Spleen (tissue), 11 donors: ENCODE results near the gene VSIG10L. TPM values are rescaled to one million over a fixed set of nuclear protein-coding genes. Genes with fewer than 3 reads are reported as not detected.

Experiments
- DNase-seq: peaks from one replicate; pipeline ENCODE4 v3.0.0-alpha.2; 2020
- H3K27ac ChIP-seq, 8 donors: fragments of 200-600 bp; sonication (generic) in 7 of 8; 1 replicate in 4 of 8; 2 replicates in 4 of 8; pipeline versions ENCODE4 v1.5.0 to v1.8.0; 2016 to 2021; ENCODE audit warnings: inconsistent platforms in 4 of 8, mild to moderate bottlenecking in 4 of 8, moderate library complexity in 1 of 8
- H3K27me3 ChIP-seq, 7 donors: fragments of 200-600 bp; sonication (generic) in 6 of 7; replicated peaks in 1 of 7; 1 replicate in 4 of 7; 2 replicates in 3 of 7; pipeline versions ENCODE4 v1.5.0 to v1.8.0; 2016 to 2021; ENCODE audit warnings: inconsistent platforms in 3 of 7, mild to moderate bottlenecking in 1 of 7
- H3K36me3 ChIP-seq, 6 donors: fragments of 200-600 bp; sonication (generic) in 5 of 6; 1 replicate in 4 of 6; 2 replicates in 2 of 6; pipeline versions ENCODE4 v1.5.0 to v1.8.0; 2016 to 2021; ENCODE audit warnings: inconsistent platforms in 2 of 6
- H3K4me1 ChIP-seq, 6 donors: fragments of 200-600 bp; sonication (generic) in 5 of 6; 1 replicate in 3 of 6; 2 replicates in 3 of 6; pipeline versions ENCODE4 v1.5.0 to v1.8.0; 2016 to 2021; ENCODE audit warnings: inconsistent platforms in 3 of 6
- H3K4me3 ChIP-seq, 8 donors: fragments of 200-600 bp; sonication (generic) in 7 of 8; 1 replicate in 4 of 8; 2 replicates in 4 of 8; pipeline versions ENCODE4 v1.5.0 to v1.8.0; 2016 to 2021; ENCODE audit warnings: inconsistent platforms in 4 of 8, mild to moderate bottlenecking in 4 of 8, moderate library complexity in 2 of 8
- H3K9me3 ChIP-seq, 8 donors: fragments of 200-600 bp; sonication (generic) in 7 of 8; 1 replicate in 4 of 8; 2 replicates in 4 of 8; pipeline versions ENCODE4 v1.5.0 to v1.8.0; 2016 to 2021; ENCODE audit warnings: inconsistent platforms in 4 of 8
- POLR2A ChIP-seq, 3 donors: fragments of 450-650 bp; IDR thresholded peaks; one replicate each; pipeline ENCODE4 v1.5.1; 2017; ENCODE audit warnings: antibody characterized with exemption in 3 of 3, mild to moderate bottlenecking in 1 of 3
- POLR2AphosphoS5 ChIP-seq, 3 donors: sonication (generic); formaldehyde crosslinking; IDR thresholded peaks; one replicate each; pipeline ENCODE4 v1.5.1; 2017; ENCODE audit warnings: antibody characterized with exemption in 3 of 3
- WGBS, 5 donors: extraction: QIAGEN DNeasy Blood & Tissue Kit in 3 of 5; methylation state at CpG; one replicate each; pipeline versions ENCODE4 v1.1.5 to v1.1.7; 2013 to 2018; 5-methylcytosine and 5-hydroxymethylcytosine counted together
- intact Hi-C: fragments of 100-400 bp; cut with DNase I; formaldehyde crosslinking; loops from one replicate; pipeline ENCODE4 v1.15.0; 2023; ENCODE audit warnings: low total_unique reads
- polyA plus RNA-seq, 3 donors: library from polyadenylated mRNA; stranded (reverse); fragments of 200-250 nt; gene quantifications; one replicate each; pipeline ENCODE4 v1.2.1, GENCODE V29; 2013
- total RNA-seq, 7 donors: library from RNA; depleted of rRNA in 3 of 7; stranded (reverse); fragments of >200 nt in 3 of 7; fragmentation: NEBNext Ultra II Directional in 4 of 7; extraction: Animal tissue kit (Norgen Biotek cat#: 25700) in 4 of 7; gene quantifications; one replicate each; pipeline versions ENCODE4 v1.1.0 to v1.2.1, GENCODE V29; 2016 to 2021
- TF ChIP-seq, protein P1 (sequence below), 11 experiments: fragments of 200-600 bp in 7 of 11; fragments of 450-650 bp in 4 of 11; sonication (generic) in 4 of 11; IDR thresholded peaks in 8 of 11; conservative IDR thresholded peaks in 3 of 11; 1 replicate in 7 of 11; 2 replicates in 4 of 11; pipeline versions ENCODE4 v1.4.0 to v1.8.0; 2016 to 2021; ENCODE audit warnings: antibody characterized with exemption in 11 of 11, inconsistent platforms in 4 of 11, mild to moderate bottlenecking in 1 of 11
- donor health status: healthy with polysubstance abuse.
- donor health status: DM: no; HTN: no; CAD: no; lungs with moderate emphysema.
- donor health status: DM: no; HTN: no; CAD: no.
- donor health status: Bipolar disorder and iron deficiency.
- donor health status: healthy.
- donor health status: DM: no; HTN: no; CAD: no.
- donor health status: DM: yes; HTN: yes; CAD: no.

Gene VSIG10L
- total and polyA plus RNA-seq, 10 donors: 1.1 to 2.6 (median 1.7) TPM

DNA sequence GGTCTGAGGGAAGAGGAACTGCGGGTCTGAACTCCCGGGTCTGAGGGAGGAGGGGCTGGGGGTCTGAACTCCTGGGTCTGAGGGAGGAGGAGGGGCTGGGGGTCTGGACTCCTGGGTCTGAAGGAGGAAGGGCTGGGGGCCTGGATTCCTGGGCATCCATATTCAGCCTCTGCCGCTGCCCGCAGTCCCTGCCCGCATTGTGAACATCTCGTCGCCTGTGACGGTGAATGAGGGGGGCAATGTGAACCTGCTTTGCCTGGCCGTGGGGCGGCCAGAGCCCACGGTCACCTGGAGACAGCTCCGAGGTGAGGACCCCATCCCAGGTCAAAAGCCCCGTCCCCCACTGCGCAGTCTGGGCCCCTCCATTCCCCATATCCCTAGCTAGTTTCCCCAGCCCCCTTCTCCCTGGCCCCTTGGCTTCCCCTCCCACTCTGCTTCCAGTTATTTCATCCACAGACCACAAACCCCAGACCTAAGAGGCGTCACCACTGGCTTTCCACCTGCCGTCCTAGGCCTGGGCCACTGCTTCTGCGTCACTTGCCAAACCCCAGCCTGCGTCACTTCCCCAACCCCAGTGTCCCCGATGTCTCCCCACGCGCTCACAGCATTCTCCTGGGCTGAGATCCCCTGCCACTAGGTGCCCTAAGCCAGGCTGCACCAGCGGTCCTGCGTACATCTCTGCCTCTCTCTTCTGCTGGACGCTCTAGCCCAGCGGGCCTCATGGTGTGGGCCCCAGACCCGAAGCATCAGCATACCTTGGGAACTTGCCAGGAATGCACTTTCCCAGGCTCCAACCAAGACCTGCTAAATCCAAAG is 16.6 kb downstream of the VSIG10L start:
- no peaks in the 10 kb centered on the region for H3K36me3 ChIP-seq
- H3K4me1 ChIP-seq: peaks cover 0 to 21% (median 14%) of the 10 kb centered on the region in 6 donors
- H3K4me3 ChIP-seq: no peak overlapping the region
- no peak overlapping the region for H3K27ac ChIP-seq
- intact Hi-C loops: no loop called here
- peak; percentile 61 for DNase-seq
- H3K9me3 ChIP-seq: no peaks in the 10 kb centered on the region
- H3K27me3 ChIP-seq: peaks cover 8 to 78% (median 43%) of the 10 kb centered on the region in 7 donors
- WGBS, 5 donors: 60 to 67% (median 66%) methylated on average over 25 to 26 of the region's 26 CpGs
- TF ChIP-seq POLR2AphosphoS5 (IDR thresholded peaks at IDR 0.05) (no peak), POLR2A (IDR thresholded peaks at IDR 0.05) (no peak)
- TF ChIP-seq, protein P1, sequence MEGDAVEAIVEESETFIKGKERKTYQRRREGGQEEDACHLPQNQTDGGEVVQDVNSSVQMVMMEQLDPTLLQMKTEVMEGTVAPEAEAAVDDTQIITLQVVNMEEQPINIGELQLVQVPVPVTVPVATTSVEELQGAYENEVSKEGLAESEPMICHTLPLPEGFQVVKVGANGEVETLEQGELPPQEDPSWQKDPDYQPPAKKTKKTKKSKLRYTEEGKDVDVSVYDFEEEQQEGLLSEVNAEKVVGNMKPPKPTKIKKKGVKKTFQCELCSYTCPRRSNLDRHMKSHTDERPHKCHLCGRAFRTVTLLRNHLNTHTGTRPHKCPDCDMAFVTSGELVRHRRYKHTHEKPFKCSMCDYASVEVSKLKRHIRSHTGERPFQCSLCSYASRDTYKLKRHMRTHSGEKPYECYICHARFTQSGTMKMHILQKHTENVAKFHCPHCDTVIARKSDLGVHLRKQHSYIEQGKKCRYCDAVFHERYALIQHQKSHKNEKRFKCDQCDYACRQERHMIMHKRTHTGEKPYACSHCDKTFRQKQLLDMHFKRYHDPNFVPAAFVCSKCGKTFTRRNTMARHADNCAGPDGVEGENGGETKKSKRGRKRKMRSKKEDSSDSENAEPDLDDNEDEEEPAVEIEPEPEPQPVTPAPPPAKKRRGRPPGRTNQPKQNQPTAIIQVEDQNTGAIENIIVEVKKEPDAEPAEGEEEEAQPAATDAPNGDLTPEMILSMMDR (IDR thresholded peaks at IDR 0.05 in 8 of 11, conservative IDR thresholded peaks at IDR 0.05 in 3 of 11): no peak

DNA sequence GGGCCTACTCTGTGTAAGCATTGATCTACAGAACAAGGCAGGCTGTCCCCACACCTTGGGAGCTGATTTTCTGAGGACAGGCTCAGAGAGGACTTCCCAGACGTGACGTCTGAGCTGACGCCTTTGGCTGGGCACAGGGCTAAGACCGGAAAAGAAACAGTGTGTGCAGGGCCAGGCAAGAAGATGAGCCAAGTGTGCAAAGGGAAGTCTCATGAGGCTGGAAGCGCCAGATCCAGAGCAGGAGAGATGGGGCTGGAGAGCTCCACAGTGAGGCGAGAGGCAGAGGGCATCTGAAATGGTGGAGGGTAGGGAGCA is 17.8 kb downstream of the VSIG10L start:
- Histone ChIP-seq H3K9me3 (no peaks in the 10 kb centered on the region), H3K27me3 (peaks cover 8 to 70% (median 36%) of the 10 kb centered on the region in 7 donors), H3K4me1 (peaks cover 0 to 21% (median 14%) of the 10 kb centered on the region in 6 donors), H3K27ac (no peak overlapping the region), H3K4me3 (no peak overlapping the region), H3K36me3 (no peaks in the 10 kb centered on the region)
- WGBS, 5 donors: 70 to 84% (median 79%) methylated on average over 6 of the region's 6 CpGs
- peak; percentile 8 for DNase-seq
- TF ChIP-seq POLR2AphosphoS5 (IDR thresholded peaks at IDR 0.05): no peak
- TF ChIP-seq, protein P1 (IDR thresholded peaks at IDR 0.05 in 8 of 11, conservative IDR thresholded peaks at IDR 0.05 in 3 of 11): no peak
- TF ChIP-seq POLR2A (IDR thresholded peaks at IDR 0.05): no peak
- intact Hi-C loops: no loop called here

DNA sequence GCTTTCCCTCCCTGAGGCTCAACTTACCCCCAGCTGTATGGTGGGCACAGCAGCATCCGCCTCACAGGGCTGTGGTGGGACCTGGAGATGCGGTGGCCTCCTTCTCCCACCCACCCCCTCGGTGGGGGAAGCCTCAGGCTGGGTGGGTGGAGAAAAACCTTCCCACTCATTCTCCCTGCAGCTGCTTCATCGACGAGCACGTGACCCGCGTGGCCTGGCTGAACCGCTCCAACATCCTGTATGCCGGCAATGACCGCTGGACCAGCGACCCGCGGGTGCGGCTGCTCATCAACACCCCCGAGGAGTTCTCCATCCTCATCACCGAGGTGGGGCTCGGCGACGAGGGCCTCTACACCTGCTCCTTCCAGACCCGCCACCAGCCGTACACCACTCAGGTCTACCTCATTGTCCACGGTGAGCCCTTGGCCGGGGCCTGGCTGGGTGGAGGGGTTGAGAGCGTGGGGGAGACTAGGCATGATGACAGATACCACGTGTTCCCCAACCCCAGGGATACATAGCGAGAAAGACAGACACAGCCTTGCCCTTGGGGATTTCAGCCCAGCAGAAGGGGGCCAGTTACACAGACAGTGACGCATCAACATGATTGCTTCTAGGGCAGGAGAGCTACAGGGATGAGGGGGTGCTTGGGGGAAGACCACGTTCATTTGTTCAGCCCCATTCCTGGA is 18.3 kb downstream of the VSIG10L start:
- no peak overlapping the region for H3K4me3 ChIP-seq
- WGBS, 5 donors: 73 to 82% (median 74%) methylated on average over 29 of the region's 29 CpGs
- H3K27ac ChIP-seq: no peak overlapping the region
- H3K4me1 ChIP-seq: peaks cover 0 to 21% (median 14%) of the 10 kb centered on the region in 6 donors
- TF ChIP-seq POLR2A (IDR thresholded peaks at IDR 0.05) (no peak), POLR2AphosphoS5 (IDR thresholded peaks at IDR 0.05) (no peak)
- TF ChIP-seq, protein P1 (IDR thresholded peaks at IDR 0.05 in 8 of 11, conservative IDR thresholded peaks at IDR 0.05 in 3 of 11): no peak
- intact Hi-C loops: no loop called here
- peak; percentile 64 for DNase-seq
- peaks cover 8 to 68% (median 31%) of the 10 kb centered on the region in 7 donors for H3K27me3 ChIP-seq
- no peaks in the 10 kb centered on the region for H3K9me3 ChIP-seq
- no peaks in the 10 kb centered on the region for H3K36me3 ChIP-seq

DNA sequence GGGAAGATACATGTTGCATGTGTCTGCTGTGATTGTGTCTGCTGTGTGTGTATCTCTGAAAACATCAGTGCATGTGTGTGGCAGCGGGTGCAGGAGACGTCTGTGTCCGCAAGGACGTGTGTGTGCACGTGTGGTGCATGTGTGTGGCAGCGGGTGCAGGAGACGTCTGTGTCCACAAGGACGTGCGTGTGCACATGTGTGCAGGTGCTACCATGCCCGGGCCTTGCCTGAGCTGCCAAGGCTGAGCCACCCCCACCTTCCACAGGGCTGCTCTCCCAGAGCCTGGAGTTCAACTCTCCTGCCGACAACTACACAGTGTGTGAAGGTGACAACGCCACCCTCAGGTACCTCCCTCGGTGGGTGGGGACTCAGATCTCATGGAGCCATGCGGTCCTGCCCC is 20.1 kb downstream of the VSIG10L start:
- TF ChIP-seq POLR2AphosphoS5 (IDR thresholded peaks at IDR 0.05) (no peak), POLR2A (IDR thresholded peaks at IDR 0.05) (no peak)
- TF ChIP-seq, protein P1 (IDR thresholded peaks at IDR 0.05 in 8 of 11, conservative IDR thresholded peaks at IDR 0.05 in 3 of 11): no peak
- WGBS, 5 donors: 82 to 88% (median 85%) methylated on average over 8 to 14 of the region's 14 CpGs
- peak; percentile 55 for DNase-seq

More for the DNA sequence above, 20.1 kb downstream of the VSIG10L start:
- Histone ChIP-seq H3K9me3 (no peaks in the 10 kb centered on the region), H3K27me3 (peaks cover 0 to 67% (median 12%) of the 10 kb centered on the region in 7 donors), H3K27ac (no peak overlapping the region), H3K4me3 (no peak overlapping the region), H3K4me1 (peaks cover 0 to 3% (median 1%) of the 10 kb centered on the region in 6 donors), H3K36me3 (no peaks in the 10 kb centered on the region)
- intact Hi-C loops: no loop called here
